Stimulated activated naive CD8-positive, alpha-beta T cell treated with anti-CD3 and anti-CD28 coated beads, Interleukin-15, amount 100 ng/mL, for 72 hours (primary cell): ENCODE results near the gene UVSSA.
"Not testable (repeated sequence)": the region's sequence is repeated elsewhere in the genome, so short reads cannot be mapped to it uniquely, and the experiment has no call there.

Experiments used
- ATAC-seq: fragments of 150-1000 bp; cut with Tn5 transposase; 2 replicates; pipeline ENCODE4 v1.10.0; 2021; ENCODE audit warnings: mild to moderate bottlenecking, moderate library complexity
- DNase-seq, 2 donors: peaks; one replicate each; pipeline ENCODE4 v3.0.0; 2021 to 2022
- H3K27ac Mint-ChIP-seq, 2 donors: one replicate each; pipeline ENCODE4 v1.8.0; 2022; ENCODE audit warnings: mild to moderate bottlenecking in 2 of 2, mixed read lengths in 2 of 2, moderate library complexity in 2 of 2
- H3K27me3 Mint-ChIP-seq: one replicate; pipeline ENCODE4 v1.8.0; 2022; ENCODE audit warnings: mixed read lengths
- H3K4me1 Mint-ChIP-seq: one replicate; pipeline ENCODE4 v1.8.0; 2022; ENCODE audit warnings: mild to moderate bottlenecking, mixed read lengths
- H3K4me3 Mint-ChIP-seq, 2 donors: one replicate each; pipeline ENCODE4 v1.8.0; 2022; ENCODE audit warnings: mild to moderate bottlenecking in 2 of 2, mixed read lengths in 2 of 2, moderate library complexity in 1 of 2
- H3K9me3 Mint-ChIP-seq, 2 donors: one replicate each; pipeline ENCODE4 v1.8.0; 2022; ENCODE audit warnings: mixed read lengths in 2 of 2

The UVSSA gene

GRCh38 chr4:1379801-1380331 lies 32.9 kb downstream of the UVSSA start:
- ATAC-seq, result no peak

GRCh38 chr4:1380368-1381151 lies 33.6 kb downstream of the UVSSA start:
- Mint-ChIP-seq H3K4me1 (no peaks in the 10 kb centered on the region), H3K9me3 (no peaks in the 10 kb centered on the region), H3K27me3 (no peaks in the 10 kb centered on the region), H3K27ac (no peak overlapping the region), H3K4me3 (no peak overlapping the region)
- DNase-seq (no peak), ATAC-seq (no peak)

More at GRCh38 chr4:1379801-1380331, 32.9 kb downstream of the UVSSA start:
- no peaks in the 10 kb centered on the region for H3K4me1 Mint-ChIP-seq
- H3K4me3 Mint-ChIP-seq, result no peak overlapping the region
- H3K27ac Mint-ChIP-seq, result no peak overlapping the region
- DNase-seq, result no peak
- H3K27me3 Mint-ChIP-seq, result no peaks in the 10 kb centered on the region
- no peaks in the 10 kb centered on the region for H3K9me3 Mint-ChIP-seq

- Mint-ChIP-seq H3K4me3 (no peak overlapping the region), H3K27ac (peak overlapping the region in 1 of 2 donors; percentile 27), H3K4me1 (no peaks in the 10 kb centered on the region), H3K27me3 (no peaks in the 10 kb centered on the region), H3K9me3 (no peaks in the 10 kb centered on the region)
- ATAC-seq (no peak), DNase-seq (no peak)
These were observed 34.2 kb downstream of the UVSSA start for GRCh38 chr4:1381181-1381621.

- Mint-ChIP-seq H3K4me3 (no peak overlapping the region), H3K4me1 (no peaks in the 10 kb centered on the region), H3K27ac (no peak overlapping the region), H3K9me3 (no peaks in the 10 kb centered on the region), H3K27me3 (no peaks in the 10 kb centered on the region)
- DNase-seq, result no peak
- no peak for ATAC-seq
These were observed 35.0 kb downstream of the UVSSA start for GRCh38 chr4:1381944-1382541.

GRCh38 chr4:1382776-1383727 lies 36.0 kb downstream of the UVSSA start:
- H3K4me3 Mint-ChIP-seq, result no peak overlapping the region
- H3K4me1 Mint-ChIP-seq, result no peaks in the 10 kb centered on the region
- H3K27me3 Mint-ChIP-seq, result no peaks in the 10 kb centered on the region
- ATAC-seq, result no peak
- H3K9me3 Mint-ChIP-seq, result no peaks in the 10 kb centered on the region
- H3K27ac Mint-ChIP-seq, result peak overlapping the region in 1 of 2 donors; percentile 32
- no peak for DNase-seq

GRCh38 chr4:1383728-1384591 lies 37.0 kb downstream of the UVSSA start:
- peaks cover 7 to 8% of the 10 kb centered on the region in 2 donors for H3K9me3 Mint-ChIP-seq
- H3K4me1 Mint-ChIP-seq, result no peaks in the 10 kb centered on the region
- no peaks in the 10 kb centered on the region for H3K27me3 Mint-ChIP-seq
- no peak for DNase-seq
- ATAC-seq, result no peak
- H3K4me3 Mint-ChIP-seq, result no peak overlapping the region
- no peak overlapping the region for H3K27ac Mint-ChIP-seq

- peaks cover 7 to 9% of the 10 kb centered on the region in 2 donors for H3K9me3 Mint-ChIP-seq
- no peak overlapping the region for H3K4me3 Mint-ChIP-seq
- ATAC-seq (peak; percentile 28), DNase-seq (no peak)
- H3K27ac Mint-ChIP-seq, result peak overlapping the region in 1 of 2 donors; percentile 50
- no peaks in the 10 kb centered on the region for H3K27me3 Mint-ChIP-seq
- H3K4me1 Mint-ChIP-seq, result no peaks in the 10 kb centered on the region
These were observed 37.8 kb downstream of the UVSSA start for GRCh38 chr4:1384675-1385372.

- Mint-ChIP-seq H3K4me3 (no peak overlapping the region), H3K4me1 (no peaks in the 10 kb centered on the region), H3K27me3 (no peaks in the 10 kb centered on the region), H3K27ac (no peak overlapping the region), H3K9me3 (peaks cover 7 to 9% of the 10 kb centered on the region in 2 donors)
- ATAC-seq (peak; percentile 34), DNase-seq (no peak)
These were observed 38.6 kb downstream of the UVSSA start for GRCh38 chr4:1385373-1386340.

- not testable (repeated sequence) for H3K4me3 Mint-ChIP-seq, H3K4me1 Mint-ChIP-seq, H3K27ac Mint-ChIP-seq, H3K27me3 Mint-ChIP-seq, DNase-seq, ATAC-seq
- peaks cover 5 to 26% of the 10 kb centered on the region in 2 donors for H3K9me3 Mint-ChIP-seq
These were observed 46.4 kb downstream of the UVSSA start for GRCh38 chr4:1393363-1393762.

- ATAC-seq (no peak), DNase-seq (no peak)
- no peak overlapping the region for H3K4me3 Mint-ChIP-seq
- no peak overlapping the region for H3K27ac Mint-ChIP-seq
- peaks cover 3% of the 10 kb centered on the region for H3K4me1 Mint-ChIP-seq
- H3K27me3 Mint-ChIP-seq, result no peaks in the 10 kb centered on the region
- peaks cover 0 to 26% of the 10 kb centered on the region in 2 donors for H3K9me3 Mint-ChIP-seq
These were observed 46.9 kb downstream of the UVSSA start for GRCh38 chr4:1393866-1394265.

GRCh38 chr4:1394554-1395388 lies 47.8 kb downstream of the UVSSA start:
- DNase-seq, ATAC-seq, H3K27ac Mint-ChIP-seq, H3K4me1 Mint-ChIP-seq, H3K27me3 Mint-ChIP-seq, H3K4me3 Mint-ChIP-seq: not testable (repeated sequence)
- H3K9me3 Mint-ChIP-seq, result peaks cover 0 to 27% of the 10 kb centered on the region in 2 donors

GRCh38 chr4:1395389-1395820 lies 48.4 kb downstream of the UVSSA start:
- H3K27ac Mint-ChIP-seq, result peak overlapping the region in 1 of 2 donors; percentile 43
- ATAC-seq, H3K4me3 Mint-ChIP-seq: not testable (repeated sequence)

More at GRCh38 chr4:1395389-1395820, 48.4 kb downstream of the UVSSA start:
- DNase-seq, H3K27me3 Mint-ChIP-seq, H3K4me1 Mint-ChIP-seq: not testable (repeated sequence)
- peaks cover 0 to 27% of the 10 kb centered on the region in 2 donors for H3K9me3 Mint-ChIP-seq
